ENCODE results near the gene BICRAL.

DNA sequence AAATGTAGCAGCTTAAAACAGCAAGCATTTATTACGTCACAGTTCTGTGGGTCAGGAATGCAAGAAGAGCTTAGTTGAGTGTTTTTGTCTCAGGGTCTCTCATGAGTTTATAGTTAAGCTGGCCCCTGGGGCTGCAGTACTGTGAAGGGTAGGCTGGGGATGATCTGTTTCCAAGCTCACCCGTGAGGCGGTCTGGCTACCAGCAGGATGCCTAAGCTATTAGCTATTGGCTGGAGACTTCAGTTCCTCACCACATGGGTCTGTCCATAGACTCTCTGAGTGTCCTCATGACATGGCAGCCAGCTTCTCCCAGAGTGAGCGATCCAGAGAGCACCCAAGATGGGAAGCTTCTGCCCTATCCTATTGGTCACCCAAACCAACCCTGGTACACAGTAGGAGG lies 12.8 kb upstream of the BICRAL start:
- TF ChIP-seq CTCF (conservative IDR thresholded peaks at IDR 0.05 in 1 of 2, IDR thresholded peaks at IDR 0.05 in 1 of 2; ENCODE audit: low read depth in 1 of 2, low read length in 2 of 2): no peak
- no peak for TF ChIP-seq EZH2 (IDR thresholded peaks at IDR 0.05; ENCODE audit: low read length, missing control alignments)
